Stimulated activated naive CD4-positive, alpha-beta T cell (primary cell): ENCODE data around the gene KRTAP5-8.
"Not testable (repeated sequence)": the region's sequence is repeated elsewhere in the genome, so short reads cannot be mapped to it uniquely, and the experiment has no call there.

Source experiments
- DNase-seq, 6 experiments: peaks; one replicate each; lab custom pipeline; 2025; lab: John Stamatoyannopoulos, UW

KRTAP5-8 gene

GRCh38 chr11:71574418-71574817 lies 36.6 kb downstream of the KRTAP5-8 start:
- DNase-seq = no peak

DNA sequence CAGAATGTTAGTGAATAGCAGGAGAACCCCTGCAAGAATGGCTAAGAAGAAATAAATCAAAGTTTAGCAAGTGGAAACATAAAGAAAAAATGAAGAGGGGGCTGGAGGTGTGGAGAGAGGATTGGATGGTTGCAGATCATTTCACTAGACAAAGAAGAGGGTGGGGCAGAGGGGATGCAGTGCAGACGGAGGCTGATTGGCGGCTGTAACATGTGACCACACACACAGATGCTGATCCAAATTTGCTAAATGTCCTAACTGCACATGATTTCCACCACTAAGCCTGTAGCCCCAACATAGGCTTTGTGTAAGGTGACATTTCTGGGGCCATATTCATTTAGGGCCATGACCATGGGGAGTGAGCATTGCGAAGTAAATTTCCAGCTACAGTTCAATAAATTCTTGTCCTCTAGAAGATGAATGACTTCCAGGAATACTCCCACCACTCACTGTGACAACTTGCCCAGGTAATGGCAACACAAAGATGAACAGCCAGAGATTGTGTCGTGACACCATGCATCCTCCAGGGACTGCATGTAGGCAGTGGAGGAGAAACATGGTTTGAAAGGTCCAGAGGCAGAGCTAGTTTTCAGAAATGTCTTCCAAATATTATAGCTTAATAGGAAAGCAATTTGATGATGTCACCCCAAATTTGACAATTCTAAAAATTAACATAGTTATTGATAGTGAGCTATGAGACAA lies 38.0 kb downstream of the KRTAP5-8 start:
- no peak for DNase-seq

DNA sequence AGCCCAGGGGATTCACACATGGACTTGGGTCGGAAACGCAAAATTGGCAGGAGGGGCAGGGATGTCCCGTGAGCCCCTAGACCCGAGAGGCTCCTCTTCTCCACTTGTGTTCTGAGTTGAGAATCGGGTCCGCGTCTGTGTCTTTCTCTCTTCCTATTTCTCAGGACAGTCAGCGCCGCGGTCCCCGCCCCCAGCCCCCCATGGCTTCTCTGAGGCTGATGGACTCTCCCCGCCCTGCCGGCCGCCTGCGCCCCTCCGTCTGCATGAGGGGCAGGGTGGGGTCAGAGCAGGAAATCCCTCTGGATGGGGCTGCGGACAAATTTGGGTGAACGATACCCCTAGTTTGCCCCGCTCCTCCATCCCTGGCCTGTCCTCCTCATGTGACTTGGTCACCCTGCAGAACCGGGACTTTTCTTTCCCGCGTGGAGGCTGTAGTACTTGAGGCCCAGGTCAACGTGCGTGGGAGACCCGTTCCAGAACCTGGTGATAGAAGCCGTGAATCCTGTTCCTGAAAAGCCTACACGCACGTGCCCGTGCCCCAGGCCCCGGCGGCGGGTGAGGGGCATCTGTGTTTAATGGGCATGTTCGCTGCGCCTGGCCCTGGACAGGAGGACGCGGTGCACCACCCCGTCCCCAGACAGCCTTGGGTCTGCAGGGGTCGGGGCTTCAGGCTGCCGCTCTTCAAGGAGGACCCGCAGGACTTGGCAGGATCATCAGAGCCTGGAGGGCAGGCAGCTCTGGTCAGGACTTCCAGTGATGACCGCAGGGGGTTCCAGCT lies 39.1 kb downstream of the KRTAP5-8 start:
- DNase-seq = not testable (repeated sequence)

DNA sequence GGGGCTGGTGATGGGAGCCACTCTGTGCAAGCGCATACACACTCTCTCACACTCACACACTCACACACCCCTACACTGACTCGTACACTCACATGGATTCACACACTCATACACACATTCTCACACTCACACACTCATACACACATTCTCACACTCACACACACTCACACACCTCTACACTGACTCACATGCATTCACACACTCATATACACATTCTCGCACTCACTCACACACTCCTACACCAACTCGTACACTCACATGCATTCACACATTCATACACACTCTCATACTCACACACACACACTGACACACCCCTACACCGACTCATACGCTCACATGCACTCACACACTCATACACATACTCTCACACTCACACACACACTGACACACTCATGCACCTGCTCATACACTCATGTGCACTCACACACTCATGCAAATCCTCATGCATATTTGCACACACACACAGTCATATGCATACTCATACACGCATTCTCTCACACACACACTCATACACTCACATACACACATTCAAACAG lies 39.7 kb downstream of the KRTAP5-8 start:
- no peak for DNase-seq

DNA sequence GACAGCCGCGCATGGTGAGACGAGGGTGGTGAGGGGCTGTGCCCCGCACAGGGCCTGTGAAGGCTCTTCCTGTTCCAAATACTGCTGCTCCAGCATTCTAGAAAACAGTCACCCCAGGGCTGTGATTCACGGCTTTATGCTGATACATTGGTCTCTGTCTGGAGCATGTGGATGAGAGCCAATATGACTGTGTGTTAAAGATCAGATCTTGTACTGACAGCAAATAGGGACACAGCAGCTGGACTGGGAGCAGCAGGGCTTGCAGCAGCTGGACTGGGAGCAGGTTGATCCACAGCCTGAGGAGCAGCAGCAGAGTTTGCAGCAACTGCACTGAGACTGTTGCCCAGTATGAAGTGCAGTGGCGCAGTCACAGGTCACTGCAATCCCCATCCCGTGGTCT lies 41.7 kb downstream of the KRTAP5-8 start:
- not testable (repeated sequence) for DNase-seq

GRCh38 chr11:71580057-71581003 lies 42.5 kb downstream of the KRTAP5-8 start:
- DNase-seq = peak in 2 of 6 experiments; percentile 1 to 11

GRCh38 chr11:71581826-71582225 lies 44.0 kb downstream of the KRTAP5-8 start:
- DNase-seq = no peak

- no peak for DNase-seq
These were observed 44.6 kb downstream of the KRTAP5-8 start, which contains the start of gene KRTAP5-11 for GRCh38 chr11:71582309-71582895. Gene KRTAP5-11 (minus strand): TSS chr11:71582875. CDS start chr11:71582837, 38 bp downstream.

GRCh38 chr11:71582969-71583368 lies 45.1 kb downstream of the KRTAP5-8 start:
- DNase-seq = not testable (repeated sequence)

DNA sequence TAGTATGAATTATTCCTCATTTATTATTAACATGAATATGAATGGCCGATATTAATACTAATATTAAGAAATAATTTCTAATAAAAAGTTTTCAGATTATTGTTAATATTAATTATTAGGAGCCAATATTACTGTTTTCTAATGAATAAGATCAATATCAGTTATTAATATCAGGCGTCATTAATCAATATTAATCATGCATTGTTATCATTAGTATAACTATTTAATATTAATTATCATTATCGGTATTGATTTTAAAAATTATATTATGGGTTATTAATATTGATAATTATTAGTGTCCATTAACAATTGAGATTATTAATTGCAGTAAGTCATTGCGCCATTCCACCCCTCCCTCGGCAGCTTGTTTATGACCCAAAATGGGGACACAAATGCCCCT lies 47.8 kb downstream of the KRTAP5-8 start:
- DNase-seq = not testable (repeated sequence)

GRCh38 chr11:71588314-71588713 lies 50.5 kb downstream of the KRTAP5-8 start:
- DNase-seq = not testable (repeated sequence)
